AG04449 (cell line): ENCODE data around the gene ILF3.

Experiments used
- CTCF ChIA-PET: fragments of 350-600 bp; formaldehyde crosslinking; extraction: SDS; loops from one replicate; lab custom pipeline; 2021; ENCODE audit warnings: antibody characterized with exemption; lab: Yijun Ruan, JAX
- POLR2A ChIA-PET: fragments of 400-600, 350-600 bp; formaldehyde crosslinking; extraction: SDS; loops from one replicate; lab custom pipeline; 2020; ENCODE audit warnings: antibody characterized with exemption, inconsistent platforms; lab: Yijun Ruan, JAX
- DNase-seq: peaks from one replicate; pipeline ENCODE4 v3.0.0-alpha.2; 2010; ENCODE audit warnings: low read depth, low spot score
- H3K4me3 ChIP-seq: 2 replicates; pipeline ENCODE4 v1.5.1; 2011; ENCODE audit warnings: low read depth, mild to moderate bottlenecking, control low read depth, low read length
- TF ChIP-seq, protein P1 (sequence below): IDR thresholded peaks from one replicate; pipeline ENCODE4 v1.5.1; 2011; ENCODE audit warnings: mild to moderate bottlenecking, moderate library complexity, low read length, control low read depth, inconsistent platforms; ENCODE audit not compliant: insufficient read depth; ENCODE audit errors: missing control alignments

The ILF3 gene

GRCh38 chr19:10625003-10625761 lies 29.0 kb upstream of the ILF3 start, which contains the start of gene SLC44A2:
Gene SLC44A2 (plus strand): TSS chr19:10625553. CDS start chr19:10625634, 81 bp downstream.
- peak within 1 kb of the TSS; percentile 60 for H3K4me3 ChIP-seq
- ChIA-PET CTCF (interaction anchor here (1.2 to 2.4 kb wide), 4 partner anchors 13 to 44 kb away, joined by 4 to 10 read pairs (median 6); no protein-coding TSS in a partner anchor), POLR2A (interaction anchor here (0.9 kb wide), 1 partner anchor 9 kb away, joined by 5 read pairs; no protein-coding TSS in a partner anchor)

GRCh38 chr19:10625762-10626138 lies 28.4 kb upstream of the ILF3 start:
- POLR2A ChIA-PET: no interaction called here
- H3K4me3 ChIP-seq: peak overlapping the region; percentile 60
- CTCF ChIA-PET: interaction anchor here (1.2 to 2.4 kb wide), 3 partner anchors 19 to 44 kb away, joined by 4 to 10 read pairs (median 6); no protein-coding TSS in a partner anchor

More at GRCh38 chr19:10625003-10625761, 29.0 kb upstream of the ILF3 start, which contains the start of gene SLC44A2:
- TF ChIP-seq, protein P1, sequence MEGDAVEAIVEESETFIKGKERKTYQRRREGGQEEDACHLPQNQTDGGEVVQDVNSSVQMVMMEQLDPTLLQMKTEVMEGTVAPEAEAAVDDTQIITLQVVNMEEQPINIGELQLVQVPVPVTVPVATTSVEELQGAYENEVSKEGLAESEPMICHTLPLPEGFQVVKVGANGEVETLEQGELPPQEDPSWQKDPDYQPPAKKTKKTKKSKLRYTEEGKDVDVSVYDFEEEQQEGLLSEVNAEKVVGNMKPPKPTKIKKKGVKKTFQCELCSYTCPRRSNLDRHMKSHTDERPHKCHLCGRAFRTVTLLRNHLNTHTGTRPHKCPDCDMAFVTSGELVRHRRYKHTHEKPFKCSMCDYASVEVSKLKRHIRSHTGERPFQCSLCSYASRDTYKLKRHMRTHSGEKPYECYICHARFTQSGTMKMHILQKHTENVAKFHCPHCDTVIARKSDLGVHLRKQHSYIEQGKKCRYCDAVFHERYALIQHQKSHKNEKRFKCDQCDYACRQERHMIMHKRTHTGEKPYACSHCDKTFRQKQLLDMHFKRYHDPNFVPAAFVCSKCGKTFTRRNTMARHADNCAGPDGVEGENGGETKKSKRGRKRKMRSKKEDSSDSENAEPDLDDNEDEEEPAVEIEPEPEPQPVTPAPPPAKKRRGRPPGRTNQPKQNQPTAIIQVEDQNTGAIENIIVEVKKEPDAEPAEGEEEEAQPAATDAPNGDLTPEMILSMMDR: no peak
- DNase-seq: no peak

DNA sequence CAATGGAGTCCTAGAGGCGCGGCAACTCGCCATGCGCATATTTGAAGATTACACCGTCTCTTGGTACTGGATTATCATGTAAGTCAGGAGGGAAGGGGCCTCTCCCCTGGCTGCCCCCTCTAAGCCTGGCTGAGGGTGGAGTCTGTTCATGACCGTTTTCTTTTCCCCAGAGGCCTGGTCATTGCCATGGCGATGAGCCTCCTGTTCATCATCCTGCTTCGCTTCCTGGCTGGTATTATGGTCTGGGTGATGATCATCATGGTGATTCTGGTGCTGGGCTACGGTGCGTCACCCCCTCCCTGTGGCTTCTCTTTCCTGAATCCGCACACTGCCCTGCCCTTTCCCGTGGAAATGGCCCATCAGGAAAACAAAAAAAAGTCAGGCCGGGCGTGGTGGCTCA lies 22.3 kb upstream of the ILF3 start:
- CTCF ChIA-PET: no interaction called here
- H3K4me3 ChIP-seq: no peak overlapping the region
- TF ChIP-seq, protein P1: no peak
- POLR2A ChIA-PET: no interaction called here
- DNase-seq: no peak

More at GRCh38 chr19:10625762-10626138, 28.4 kb upstream of the ILF3 start:
- TF ChIP-seq, protein P1: no peak
- no peak for DNase-seq

- DNase-seq: no peak
- H3K4me3 ChIP-seq: no peak overlapping the region
- ChIA-PET CTCF (interaction anchor here (1.8 to 2.0 kb wide), 2 partner anchors 10 to 53 kb away, joined by 9 to 22 read pairs; no protein-coding TSS in a partner anchor), POLR2A (no interaction called here)
- TF ChIP-seq, protein P1: no peak
Observed at GRCh38 chr19:10634430-10634829, 19.7 kb upstream of the ILF3 start.

- POLR2A ChIA-PET: no interaction called here
Observed at GRCh38 chr19:10634963-10635362, 19.2 kb upstream of the ILF3 start.

More at GRCh38 chr19:10634963-10635362, 19.2 kb upstream of the ILF3 start:
- CTCF ChIA-PET: interaction anchor here (1.8 to 2.0 kb wide), 2 partner anchors 9 to 53 kb away, joined by 9 to 22 read pairs; no protein-coding TSS in a partner anchor
- no peak overlapping the region for H3K4me3 ChIP-seq
- TF ChIP-seq, protein P1: no peak
- DNase-seq: no peak
